ENCODE results near the gene C5orf47.

Gene C5orf47

GRCh38 chr5:173971681-173972345 lies 17.2 kb upstream of the C5orf47 start:
- H3K79me2 ChIP-seq (ENCODE audit: insufficient read depth, low read depth): no peaks in the 10 kb centered on the region
- no peaks in the 10 kb centered on the region for H3K36me3 ChIP-seq (ENCODE audit: insufficient read depth)
- no peak overlapping the region for H3K9ac ChIP-seq
- peak overlapping the region; percentile 36; the same call in 1 of the 2 replicates for H3K4me2 ChIP-seq
- no peak overlapping the region for H3K4me3 ChIP-seq (IDR thresholded peaks at IDR 0.05; ENCODE audit: insufficient read depth, low read depth, low read length)
- H3K27me3 ChIP-seq (ENCODE audit: insufficient read depth, low read depth): no peaks in the 10 kb centered on the region
- no peak for TF ChIP-seq CTCF (conservative IDR thresholded peaks at IDR 0.05; ENCODE audit: low read depth, low read length)
- peak overlapping the region; percentile 13; the same call in 1 of the 2 replicates for H3K27ac ChIP-seq
- no peaks in the 10 kb centered on the region for H4K20me1 ChIP-seq (ENCODE audit: insufficient read depth)
- no peak overlapping the region for H2AFZ ChIP-seq (ENCODE audit: low read depth)
- H3K4me1 ChIP-seq (ENCODE audit: low read depth, poor library complexity, severe bottlenecking): peaks cover 24% of the 10 kb centered on the region

DNA sequence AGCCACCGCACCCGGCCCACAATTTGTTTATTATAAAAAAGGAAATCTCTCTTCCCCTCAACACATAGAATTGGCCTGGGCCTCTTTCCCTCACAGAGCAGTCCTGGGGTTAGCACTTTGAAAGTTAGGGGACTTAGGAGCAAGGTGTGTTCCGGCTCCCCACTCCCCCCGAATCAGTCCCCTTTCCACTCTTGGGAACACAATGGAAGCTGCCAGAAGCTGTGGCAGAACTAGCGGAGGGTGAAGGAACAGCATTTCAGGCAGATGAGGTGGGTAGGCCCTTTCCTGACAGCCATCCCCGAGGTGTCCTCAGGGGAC lies 16.4 kb upstream of the C5orf47 start:
- Histone ChIP-seq H3K27me3 (ENCODE audit: insufficient read depth, low read depth) (no peaks in the 10 kb centered on the region), H3K9ac (no peak overlapping the region), H4K20me1 (ENCODE audit: insufficient read depth) (no peaks in the 10 kb centered on the region), H3K4me2 (no peak overlapping the region), H3K79me2 (ENCODE audit: insufficient read depth, low read depth) (no peaks in the 10 kb centered on the region), H3K27ac (no peak overlapping the region), H3K4me3 (IDR thresholded peaks at IDR 0.05; ENCODE audit: insufficient read depth, low read depth, low read length) (no peak overlapping the region), H3K36me3 (ENCODE audit: insufficient read depth) (no peaks in the 10 kb centered on the region), H2AFZ (ENCODE audit: low read depth) (no peak overlapping the region), H3K4me1 (ENCODE audit: low read depth, poor library complexity, severe bottlenecking) (peaks cover 24% of the 10 kb centered on the region)
- TF ChIP-seq CTCF (conservative IDR thresholded peaks at IDR 0.05; ENCODE audit: low read depth, low read length): no peak

GRCh38 chr5:173972925-173973615 lies 15.9 kb upstream of the C5orf47 start:
- Histone ChIP-seq H3K79me2 (ENCODE audit: insufficient read depth, low read depth) (no peaks in the 10 kb centered on the region), H2AFZ (ENCODE audit: low read depth) (peak overlapping the region; percentile 54), H3K9ac (no peak overlapping the region), H3K4me1 (ENCODE audit: low read depth, poor library complexity, severe bottlenecking) (peaks cover 24% of the 10 kb centered on the region), H3K4me3 (IDR thresholded peaks at IDR 0.05; ENCODE audit: insufficient read depth, low read depth, low read length) (no peak overlapping the region), H3K27me3 (ENCODE audit: insufficient read depth, low read depth) (no peaks in the 10 kb centered on the region), H3K4me2 (no peak overlapping the region), H4K20me1 (ENCODE audit: insufficient read depth) (no peaks in the 10 kb centered on the region), H3K36me3 (ENCODE audit: insufficient read depth) (no peaks in the 10 kb centered on the region), H3K27ac (no peak overlapping the region)
- peak; percentile 76 for TF ChIP-seq CTCF (conservative IDR thresholded peaks at IDR 0.05; ENCODE audit: low read depth, low read length)

DNA sequence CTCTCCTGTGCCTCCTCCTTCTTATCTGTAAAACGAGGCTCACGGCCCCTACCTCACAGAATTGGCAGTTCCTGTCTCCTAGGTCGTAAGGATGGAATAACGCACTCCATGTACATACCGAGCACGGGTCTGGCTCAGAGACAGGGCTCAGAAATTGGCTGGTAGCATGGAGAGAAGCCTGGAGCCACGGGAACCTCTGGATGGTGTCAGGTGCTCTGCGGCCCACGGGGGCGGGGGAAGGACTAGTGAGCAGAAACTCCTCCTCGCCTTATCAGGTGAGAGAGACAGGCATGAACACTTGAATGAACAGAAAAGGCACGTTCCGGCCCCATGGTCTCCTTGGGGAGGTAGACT lies 15.4 kb upstream of the C5orf47 start:
- Histone ChIP-seq H3K79me2 (ENCODE audit: insufficient read depth, low read depth) (no peaks in the 10 kb centered on the region), H3K27ac (no peak overlapping the region), H3K27me3 (ENCODE audit: insufficient read depth, low read depth) (no peaks in the 10 kb centered on the region), H3K4me2 (no peak overlapping the region), H3K4me1 (ENCODE audit: low read depth, poor library complexity, severe bottlenecking) (peaks cover 24% of the 10 kb centered on the region), H4K20me1 (ENCODE audit: insufficient read depth) (no peaks in the 10 kb centered on the region), H3K4me3 (IDR thresholded peaks at IDR 0.05; ENCODE audit: insufficient read depth, low read depth, low read length) (no peak overlapping the region), H3K36me3 (ENCODE audit: insufficient read depth) (no peaks in the 10 kb centered on the region), H3K9ac (no peak overlapping the region), H2AFZ (ENCODE audit: low read depth) (peak overlapping the region; percentile 54)
- TF ChIP-seq CTCF (conservative IDR thresholded peaks at IDR 0.05; ENCODE audit: low read depth, low read length): no peak; the same call in 1 of the 2 replicates
